ENCODE results near the gene PLSCR3.
"Not testable (repeated sequence)": the region's sequence is repeated elsewhere in the genome, so short reads cannot be mapped to it uniquely, and the experiment has no call there.

The PLSCR3 gene

DNA sequence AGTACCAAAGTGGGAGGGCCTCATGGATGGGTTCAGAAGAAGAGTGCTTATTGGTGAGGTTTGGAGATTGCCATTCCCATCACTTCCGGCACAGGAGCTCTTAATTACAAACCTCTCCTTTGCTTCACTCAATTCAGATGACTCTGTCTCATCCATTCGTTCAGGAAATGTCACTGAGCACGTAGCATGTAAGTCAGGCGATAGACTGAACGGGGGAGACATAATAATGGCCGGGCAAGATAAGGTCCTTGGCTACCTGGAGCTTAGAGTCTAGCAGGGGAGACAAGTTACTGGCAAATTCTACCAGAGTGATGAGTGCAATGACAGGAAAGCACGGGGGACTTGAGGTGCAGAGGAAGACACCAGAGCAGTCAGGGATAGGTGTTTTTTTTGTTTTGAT lies 28.4 kb downstream of the PLSCR3 start:
- not testable (repeated sequence) for H2BK5ac ChIP-seq (ENCODE audit: low read depth, low read length, poor library complexity, severe bottlenecking); H2BK12ac ChIP-seq (ENCODE audit: low read length in 2 of 2); DNase-seq; H3K27ac ChIP-seq (ENCODE audit: low read length, poor library complexity, severe bottlenecking); H3K36me3 ChIP-seq (ENCODE audit: control insufficient read depth in 1 of 2, insufficient read depth in 2 of 2, low read depth in 1 of 2, low read length in 2 of 2); H3K18ac ChIP-seq (ENCODE audit: low read depth in 1 of 2, low read length in 2 of 2); H3K9ac ChIP-seq (ENCODE audit: low read length); H3K4me1 ChIP-seq (ENCODE audit: control insufficient read depth, insufficient read depth, low read depth, low read length); H2AK5ac ChIP-seq (ENCODE audit: low read length, severe bottlenecking); H3K4ac ChIP-seq (ENCODE audit: low read depth in 1 of 2, low read length in 2 of 2); H3K79me1 ChIP-seq (replicated peaks; ENCODE audit: low read length, poor library complexity, severe bottlenecking); H4K91ac ChIP-seq (ENCODE audit: low read length); H2BK15ac ChIP-seq (ENCODE audit: low read depth, poor library complexity, severe bottlenecking); H3K4me3 ChIP-seq (ENCODE audit: insufficient read depth in 1 of 2, low read depth in 1 of 2, low read length in 2 of 2); H3K14ac ChIP-seq (ENCODE audit: low read length in 2 of 2); H3K9me3 ChIP-seq (ENCODE audit: control insufficient read depth, low read length); H3K23ac ChIP-seq (ENCODE audit: low read length in 2 of 2); H4K8ac ChIP-seq (ENCODE audit: low read length); H2AFZ ChIP-seq (ENCODE audit: low read depth, low read length); H2BK120ac ChIP-seq (ENCODE audit: low read depth, low read length); H3K4me2 ChIP-seq (ENCODE audit: low read length, poor library complexity, severe bottlenecking)
- H3K27me3 ChIP-seq (ENCODE audit: control insufficient read depth in 1 of 2, insufficient read depth in 1 of 2, low read length in 2 of 2): peaks cover 20% of the 10 kb centered on the region in 2 experiments
- 77% methylated on average over 4 of the region's 7 CpGs for WGBS

DNA sequence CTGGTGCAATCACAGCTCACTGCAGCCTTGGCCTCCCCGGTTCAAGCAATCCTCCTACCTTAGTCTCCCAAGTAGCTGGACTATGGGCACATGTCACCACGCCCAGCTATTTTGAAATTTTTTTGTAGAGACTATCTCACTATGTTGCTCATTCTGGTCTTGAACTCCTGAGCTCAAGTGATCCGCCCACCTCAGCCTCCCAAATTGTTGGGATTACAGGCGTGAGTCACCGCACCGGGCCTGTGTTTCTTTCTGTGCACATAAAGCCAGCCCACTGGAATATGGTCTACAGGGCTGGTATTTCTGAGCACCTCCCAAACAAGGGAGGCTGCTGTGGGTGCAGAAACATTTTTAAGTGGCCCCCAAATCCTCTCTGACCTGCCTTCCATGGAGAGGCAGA lies 31.0 kb downstream of the PLSCR3 start:
- no peak overlapping the region for H3K14ac ChIP-seq (ENCODE audit: low read length in 2 of 2)
- no peak overlapping the region for H3K18ac ChIP-seq (ENCODE audit: low read depth in 1 of 2, low read length in 2 of 2)
- no peaks in the 10 kb centered on the region for H3K36me3 ChIP-seq (ENCODE audit: control insufficient read depth in 1 of 2, insufficient read depth in 2 of 2, low read depth in 1 of 2, low read length in 2 of 2)
- H3K9me3 ChIP-seq (ENCODE audit: control insufficient read depth, low read length): no peaks in the 10 kb centered on the region
- no peak overlapping the region for H2BK12ac ChIP-seq (ENCODE audit: low read length in 2 of 2)
- no peak for DNase-seq
- H2AK5ac ChIP-seq (ENCODE audit: low read length, severe bottlenecking): no peak overlapping the region
- no peak overlapping the region for H4K91ac ChIP-seq (ENCODE audit: low read length)
- no peak overlapping the region for H2BK120ac ChIP-seq (ENCODE audit: low read depth, low read length)
- H2AFZ ChIP-seq (ENCODE audit: low read depth, low read length): no peak overlapping the region
- 88% methylated on average over 6 of the region's 6 CpGs for WGBS
- H3K4me1 ChIP-seq (ENCODE audit: control insufficient read depth, insufficient read depth, low read depth, low read length): peaks cover 1% of the 10 kb centered on the region
- H4K8ac ChIP-seq (ENCODE audit: low read length): no peak overlapping the region
- H3K4me2 ChIP-seq (ENCODE audit: low read length, poor library complexity, severe bottlenecking): no peak overlapping the region
- peaks cover 3% of the 10 kb centered on the region in 2 experiments for H3K27me3 ChIP-seq (ENCODE audit: control insufficient read depth in 1 of 2, insufficient read depth in 1 of 2, low read length in 2 of 2)
- no peaks in the 10 kb centered on the region for H3K79me1 ChIP-seq (replicated peaks; ENCODE audit: low read length, poor library complexity, severe bottlenecking)
- no peak overlapping the region for H2BK5ac ChIP-seq (ENCODE audit: low read depth, low read length, poor library complexity, severe bottlenecking)
- H2BK15ac ChIP-seq (ENCODE audit: low read depth, poor library complexity, severe bottlenecking): no peak overlapping the region
- H3K4me3 ChIP-seq (ENCODE audit: insufficient read depth in 1 of 2, low read depth in 1 of 2, low read length in 2 of 2): no peak overlapping the region
- no peak overlapping the region for H3K23ac ChIP-seq (ENCODE audit: low read length in 2 of 2)
- no peak overlapping the region for H3K9ac ChIP-seq (ENCODE audit: low read length)
- no peak overlapping the region for H3K27ac ChIP-seq (ENCODE audit: low read length, poor library complexity, severe bottlenecking)
- no peak overlapping the region for H3K4ac ChIP-seq (ENCODE audit: low read depth in 1 of 2, low read length in 2 of 2)

DNA sequence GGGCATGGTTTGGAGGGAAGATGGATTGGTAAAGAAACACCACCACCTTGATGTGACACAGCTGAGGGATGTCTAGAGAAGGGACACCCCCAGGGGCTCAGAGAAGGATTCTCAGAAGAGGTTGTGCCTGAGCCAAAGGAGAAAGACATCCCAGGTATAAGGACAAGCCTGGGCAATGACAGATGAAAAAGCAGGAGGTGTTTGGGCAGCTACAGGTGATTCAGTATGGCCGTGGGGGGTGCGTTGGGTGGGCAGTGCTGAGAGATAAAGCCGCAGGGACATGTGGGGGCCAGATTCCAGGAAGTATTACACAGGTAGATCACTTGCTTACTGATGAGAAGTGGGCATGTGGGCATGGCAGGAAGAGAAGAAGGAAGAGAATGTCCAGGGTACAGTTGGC lies 32.4 kb downstream of the PLSCR3 start:
- no peak overlapping the region for H3K4me2 ChIP-seq (ENCODE audit: low read length, poor library complexity, severe bottlenecking)
- H2AK5ac ChIP-seq (ENCODE audit: low read length, severe bottlenecking): no peak overlapping the region
- H3K79me1 ChIP-seq (replicated peaks; ENCODE audit: low read length, poor library complexity, severe bottlenecking): no peaks in the 10 kb centered on the region
- H3K9ac ChIP-seq (ENCODE audit: low read length): no peak overlapping the region
- H3K4me3 ChIP-seq (ENCODE audit: insufficient read depth in 1 of 2, low read depth in 1 of 2, low read length in 2 of 2): no peak overlapping the region
- H2BK5ac ChIP-seq (ENCODE audit: low read depth, low read length, poor library complexity, severe bottlenecking): no peak overlapping the region
- H3K27me3 ChIP-seq (ENCODE audit: control insufficient read depth in 1 of 2, insufficient read depth in 1 of 2, low read length in 2 of 2): peaks cover 0 to under 1% of the 10 kb centered on the region in 2 experiments
- no peak overlapping the region for H2BK120ac ChIP-seq (ENCODE audit: low read depth, low read length)
- peaks cover 1% of the 10 kb centered on the region for H3K4me1 ChIP-seq (ENCODE audit: control insufficient read depth, insufficient read depth, low read depth, low read length)
- H4K91ac ChIP-seq (ENCODE audit: low read length): no peak overlapping the region
- no peak overlapping the region for H2BK12ac ChIP-seq (ENCODE audit: low read length in 2 of 2)
- H3K27ac ChIP-seq (ENCODE audit: low read length, poor library complexity, severe bottlenecking): no peak overlapping the region
- no peak overlapping the region for H3K14ac ChIP-seq (ENCODE audit: low read length in 2 of 2)
- no peak overlapping the region for H2AFZ ChIP-seq (ENCODE audit: low read depth, low read length)
- no peaks in the 10 kb centered on the region for H3K9me3 ChIP-seq (ENCODE audit: control insufficient read depth, low read length)
- no peak overlapping the region for H2BK15ac ChIP-seq (ENCODE audit: low read depth, poor library complexity, severe bottlenecking)
- H4K8ac ChIP-seq (ENCODE audit: low read length): no peak overlapping the region
- 62% methylated on average over 3 of the region's 3 CpGs for WGBS
- no peak overlapping the region for H3K4ac ChIP-seq (ENCODE audit: low read depth in 1 of 2, low read length in 2 of 2)
- no peak overlapping the region for H3K18ac ChIP-seq (ENCODE audit: low read depth in 1 of 2, low read length in 2 of 2)
- H3K36me3 ChIP-seq (ENCODE audit: control insufficient read depth in 1 of 2, insufficient read depth in 2 of 2, low read depth in 1 of 2, low read length in 2 of 2): no peaks in the 10 kb centered on the region
- no peak overlapping the region for H3K23ac ChIP-seq (ENCODE audit: low read length in 2 of 2)
- no peak for DNase-seq

DNA sequence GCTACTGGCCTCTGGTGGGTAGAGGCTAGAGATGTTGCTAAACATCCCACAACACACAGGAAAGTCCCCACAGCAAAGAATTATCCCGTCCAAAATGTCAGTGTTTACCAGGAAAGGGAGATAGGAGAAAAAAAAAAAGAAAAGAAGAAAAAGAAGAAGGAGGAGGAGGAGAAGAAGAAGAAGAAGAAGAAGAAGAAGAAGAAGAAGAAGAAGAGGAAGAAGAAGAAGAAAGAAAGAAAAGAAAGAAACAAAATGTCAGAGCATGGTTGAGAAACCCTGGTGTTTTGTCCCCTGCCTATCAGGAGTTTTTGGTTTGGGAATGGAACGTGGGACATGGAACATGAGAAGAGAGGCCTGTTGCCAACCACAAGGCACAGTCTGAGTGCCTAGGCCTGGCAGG lies 36.9 kb downstream of the PLSCR3 start:
- H3K4me2 ChIP-seq (ENCODE audit: low read length, poor library complexity, severe bottlenecking): no peak overlapping the region
- no peak overlapping the region for H2BK15ac ChIP-seq (ENCODE audit: low read depth, poor library complexity, severe bottlenecking)
- H3K4ac ChIP-seq (ENCODE audit: low read depth in 1 of 2, low read length in 2 of 2): no peak overlapping the region
- H3K9me3 ChIP-seq (ENCODE audit: control insufficient read depth, low read length): no peaks in the 10 kb centered on the region
- H3K4me3 ChIP-seq (ENCODE audit: insufficient read depth in 1 of 2, low read depth in 1 of 2, low read length in 2 of 2): no peak overlapping the region
- H4K8ac ChIP-seq (ENCODE audit: low read length): no peak overlapping the region
- H3K9ac ChIP-seq (ENCODE audit: low read length): peak overlapping the region; percentile 44
- no peak overlapping the region for H2AFZ ChIP-seq (ENCODE audit: low read depth, low read length)
- no peaks in the 10 kb centered on the region for H3K27me3 ChIP-seq (ENCODE audit: control insufficient read depth in 1 of 2, insufficient read depth in 1 of 2, low read length in 2 of 2)
- H3K14ac ChIP-seq (ENCODE audit: low read length in 2 of 2): no peak overlapping the region
- no peak overlapping the region for H4K91ac ChIP-seq (ENCODE audit: low read length)
- WGBS: 82% methylated on average over 2 of the region's 2 CpGs
- H3K18ac ChIP-seq (ENCODE audit: low read depth in 1 of 2, low read length in 2 of 2): no peak overlapping the region
- no peak overlapping the region for H3K27ac ChIP-seq (ENCODE audit: low read length, poor library complexity, severe bottlenecking)
- no peak overlapping the region for H2AK5ac ChIP-seq (ENCODE audit: low read length, severe bottlenecking)
- H3K79me1 ChIP-seq (replicated peaks; ENCODE audit: low read length, poor library complexity, severe bottlenecking): peaks cover 27% of the 10 kb centered on the region
- H3K23ac ChIP-seq (ENCODE audit: low read length in 2 of 2): no peak overlapping the region
- no peak overlapping the region for H2BK5ac ChIP-seq (ENCODE audit: low read depth, low read length, poor library complexity, severe bottlenecking)
- H2BK120ac ChIP-seq (ENCODE audit: low read depth, low read length): no peak overlapping the region
- peaks cover 37% of the 10 kb centered on the region for H3K4me1 ChIP-seq (ENCODE audit: control insufficient read depth, insufficient read depth, low read depth, low read length)
- H2BK12ac ChIP-seq (ENCODE audit: low read length in 2 of 2): no peak overlapping the region
- DNase-seq: no peak
- no peaks in the 10 kb centered on the region for H3K36me3 ChIP-seq (ENCODE audit: control insufficient read depth in 1 of 2, insufficient read depth in 2 of 2, low read depth in 1 of 2, low read length in 2 of 2)

Data from mesenchymal stem cell (in vitro differentiated cells and primary cell).